Trophoblast cell (in vitro differentiated cells and primary cell): Measurements from ENCODE around the gene VPS25.

Source experiments
- DNase-seq, 2 donors: peaks; one replicate each; pipeline ENCODE4 v3.0.0-alpha.2; 2016
- H2AFZ ChIP-seq: 2 replicates; pipeline ENCODE4 v1.6.1; 2013; ENCODE audit warnings: low read length, moderate library complexity, mild to moderate bottlenecking; ENCODE audit not compliant: insufficient read depth, poor library complexity
- H2AK5ac ChIP-seq: 2 replicates; pipeline ENCODE4 v1.6.1; 2013; ENCODE audit warnings: mild to moderate bottlenecking, low read length
- H2BK120ac ChIP-seq: 2 replicates; pipeline ENCODE4 v1.6.1; 2013; ENCODE audit warnings: low read length, mild to moderate bottlenecking, moderate library complexity; ENCODE audit not compliant: insufficient read depth, poor library complexity
- H2BK12ac ChIP-seq: 2 replicates; pipeline ENCODE4 v1.6.1; 2013; ENCODE audit warnings: mild to moderate bottlenecking, low read length, moderate library complexity
- H2BK5ac ChIP-seq: 2 replicates; pipeline ENCODE4 v1.6.1; 2013; ENCODE audit warnings: low read length, low read depth, moderate library complexity, mild to moderate bottlenecking; ENCODE audit not compliant: poor library complexity
- H3K14ac ChIP-seq: 2 replicates; pipeline ENCODE4 v1.6.1; 2013; ENCODE audit warnings: mild to moderate bottlenecking, low read length
- H3K18ac ChIP-seq: 2 replicates; pipeline ENCODE4 v1.6.1; 2013; ENCODE audit warnings: mild to moderate bottlenecking, low read length
- H3K23ac ChIP-seq: 2 replicates; pipeline ENCODE4 v1.6.1; 2013; ENCODE audit warnings: low read length
- H3K27ac ChIP-seq: 2 replicates; pipeline ENCODE4 v1.5.1; 2013; ENCODE audit warnings: low read depth, mild to moderate bottlenecking, inconsistent platforms, low read length, moderate library complexity
- H3K27me3 ChIP-seq: 2 replicates; pipeline ENCODE4 v1.6.1; 2013; ENCODE audit warnings: inconsistent platforms, mild to moderate bottlenecking, low read length, moderate library complexity; ENCODE audit not compliant: insufficient read depth
- H3K36me3 ChIP-seq, 2 experiments: 1 replicate in 1 of 2; 2 replicates in 1 of 2; pipeline ENCODE4 v1.6.1; 2013; ENCODE audit warnings: low read length in 2 of 2, mild to moderate bottlenecking in 2 of 2, moderate library complexity in 1 of 2; ENCODE audit not compliant: insufficient read depth in 2 of 2, control insufficient read depth in 1 of 2
- H3K4ac ChIP-seq: 2 replicates; pipeline ENCODE4 v1.6.1; 2013; ENCODE audit warnings: low read depth, mild to moderate bottlenecking, low read length, moderate library complexity
- H3K4me1 ChIP-seq, 2 experiments: 1 replicate in 1 of 2; 2 replicates in 1 of 2; pipeline ENCODE4 v1.6.1; 2013; ENCODE audit warnings: low read length in 2 of 2, mild to moderate bottlenecking in 2 of 2, moderate library complexity in 1 of 2; ENCODE audit not compliant: insufficient read depth in 2 of 2, control insufficient read depth in 1 of 2
- H3K4me2 ChIP-seq: 2 replicates; pipeline ENCODE4 v1.6.1; 2013; ENCODE audit warnings: inconsistent platforms, mild to moderate bottlenecking, low read length, moderate library complexity
- H3K4me3 ChIP-seq: 2 replicates; pipeline ENCODE4 v1.5.1; 2013; ENCODE audit warnings: mild to moderate bottlenecking, low read depth, low read length, inconsistent platforms
- H3K79me1 ChIP-seq: one replicate; pipeline ENCODE4 v1.6.1; 2013; ENCODE audit warnings: low read length
- H3K79me2 ChIP-seq: 2 replicates; pipeline ENCODE4 v1.6.1; 2013; ENCODE audit warnings: low read length, mild to moderate bottlenecking; ENCODE audit not compliant: control insufficient read depth, insufficient read depth, poor library complexity
- H3K9ac ChIP-seq: 2 replicates; pipeline ENCODE4 v1.6.1; 2013; ENCODE audit warnings: mild to moderate bottlenecking, low read length
- H3K9me3 ChIP-seq: 2 replicates; pipeline ENCODE4 v1.6.1; 2013; ENCODE audit warnings: low read depth, mild to moderate bottlenecking, control low read depth, inconsistent platforms, low read length; ENCODE audit not compliant: insufficient read depth
- H4K12ac ChIP-seq: 2 replicates; pipeline ENCODE4 v1.6.1; 2013; ENCODE audit warnings: low read depth, mild to moderate bottlenecking, low read length, moderate library complexity
- H4K8ac ChIP-seq: 2 replicates; pipeline ENCODE4 v1.6.1; 2013; ENCODE audit warnings: low read depth, mild to moderate bottlenecking, low read length, moderate library complexity
- H4K91ac ChIP-seq: one replicate; pipeline ENCODE4 v1.6.1; 2013; ENCODE audit warnings: low read depth, mild to moderate bottlenecking, low read length, moderate library complexity
- WGBS: extraction: QIAGEN DNeasy Blood & Tissue Kit; methylation state at CpG from one replicate; pipeline ENCODE4 v1.1.7; 2013; ENCODE audit warnings: missing lambda C conversion rate; ENCODE audit not compliant: insufficient read length, insufficient coverage; ENCODE audit errors: extremely low coverage; 5-methylcytosine and 5-hydroxymethylcytosine counted together

Gene VPS25

DNA sequence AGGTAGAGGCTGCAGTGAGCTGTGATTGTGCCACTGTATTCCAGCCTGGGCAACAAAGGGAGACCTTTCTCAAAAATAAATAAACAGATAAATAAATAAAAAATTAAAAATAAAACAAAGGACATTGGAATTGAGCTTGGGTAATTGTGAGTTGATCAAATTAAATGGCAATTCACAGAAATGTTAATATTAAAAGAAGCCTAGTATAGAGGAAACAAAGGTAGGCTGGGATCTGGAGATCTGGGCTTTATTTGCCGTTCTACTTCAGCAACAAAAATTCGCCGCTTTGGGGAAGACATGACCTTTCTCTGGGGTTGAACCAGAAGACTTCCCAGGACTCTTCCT, 332 bp upstream of the VPS25 start:
- H3K27me3 ChIP-seq: no peaks in the 10 kb centered on the region
- peak overlapping the region; percentile 97 for H4K8ac ChIP-seq
- H3K4ac ChIP-seq: no peak overlapping the region
- H4K91ac ChIP-seq: no peak overlapping the region
- peaks cover 6% of the 10 kb centered on the region for H3K79me1 ChIP-seq
- H3K4me1 ChIP-seq: peaks cover 0 to 2% of the 10 kb centered on the region in 2 experiments
- H3K9me3 ChIP-seq: no peaks in the 10 kb centered on the region
- no peak overlapping the region for H3K14ac ChIP-seq
- peak overlapping the region; percentile 63 for H4K12ac ChIP-seq
- no peak overlapping the region for H2BK120ac ChIP-seq
- H3K4me3 ChIP-seq: no peak overlapping the region
- no peak for DNase-seq
- H3K18ac ChIP-seq: no peak overlapping the region
- no peak overlapping the region for H2BK5ac ChIP-seq
- WGBS: no CpG with 5 or more reads among the region's 3 CpGs
- H3K79me2 ChIP-seq: no peaks in the 10 kb centered on the region
- H2BK12ac ChIP-seq: no peak overlapping the region
- no peak overlapping the region for H3K27ac ChIP-seq
- no peak overlapping the region for H3K9ac ChIP-seq
- peak overlapping the region; percentile 79 for H2AFZ ChIP-seq
- peak overlapping the region; percentile 69 for H3K4me2 ChIP-seq
- H2AK5ac ChIP-seq: no peak overlapping the region
- H3K23ac ChIP-seq: no peak overlapping the region
- H3K36me3 ChIP-seq: peaks cover 7 to 16% of the 10 kb centered on the region in 2 experiments

DNA sequence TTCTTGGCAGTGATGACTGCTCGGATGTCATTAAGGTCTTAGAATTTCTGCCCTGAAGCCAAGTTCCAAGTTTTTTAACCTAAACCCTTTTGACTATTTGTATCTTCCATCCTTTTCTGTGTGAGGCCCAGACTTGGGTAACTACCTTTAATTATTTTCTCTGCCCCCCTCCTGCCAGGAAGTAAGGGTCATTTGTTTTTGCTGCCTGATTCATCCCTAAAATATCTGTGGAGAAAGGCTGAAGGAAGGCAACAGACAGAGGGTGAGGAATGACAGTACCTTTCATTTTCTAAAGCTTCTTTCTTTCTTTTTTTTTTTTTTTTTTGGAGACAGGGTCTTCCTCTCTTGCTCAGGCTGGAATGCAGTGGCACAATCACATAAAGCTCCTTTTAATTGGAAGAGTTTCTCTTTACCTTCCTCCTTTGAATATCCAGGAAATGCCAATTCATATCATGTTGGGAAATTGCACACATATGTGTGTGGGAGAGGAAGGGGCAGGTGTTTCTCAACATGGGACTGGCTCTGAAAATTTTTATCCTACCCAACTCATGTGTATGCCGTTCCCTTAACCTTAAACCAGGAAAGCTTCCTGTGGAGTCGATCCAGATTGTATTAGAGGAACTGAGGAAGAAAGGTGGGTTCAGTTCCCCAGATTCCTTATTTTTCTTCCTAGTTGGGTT, 957 bp downstream of the VPS25 start:
- no peaks in the 10 kb centered on the region for H3K9me3 ChIP-seq
- H3K27me3 ChIP-seq: no peaks in the 10 kb centered on the region
- H2BK12ac ChIP-seq: no peak overlapping the region
- H2AK5ac ChIP-seq: no peak overlapping the region
- H3K4me1 ChIP-seq: peaks cover 0 to 2% of the 10 kb centered on the region in 2 experiments
- H3K27ac ChIP-seq: peak overlapping the region; percentile 36
- H2BK5ac ChIP-seq: no peak overlapping the region
- H4K8ac ChIP-seq: peak overlapping the region; percentile 97
- H3K36me3 ChIP-seq: peaks cover 20 to 27% of the 10 kb centered on the region in 2 experiments
- H3K4me3 ChIP-seq: no peak overlapping the region
- no peak overlapping the region for H3K4ac ChIP-seq
- H4K91ac ChIP-seq: peak overlapping the region; percentile 80
- no peaks in the 10 kb centered on the region for H3K79me2 ChIP-seq
- H2AFZ ChIP-seq: peak overlapping the region; percentile 55
- peak in 1 of 2 donors; percentile 11 for DNase-seq
- peak overlapping the region; percentile 95 for H3K9ac ChIP-seq
- H3K14ac ChIP-seq: no peak overlapping the region
- H3K18ac ChIP-seq: no peak overlapping the region
- WGBS: no CpG with 5 or more reads among the region's 3 CpGs
- H2BK120ac ChIP-seq: no peak overlapping the region
- peak overlapping the region; percentile 78 for H4K12ac ChIP-seq
- H3K4me2 ChIP-seq: peak overlapping the region; percentile 69
- no peak overlapping the region for H3K23ac ChIP-seq
- H3K79me1 ChIP-seq: peaks cover 6% of the 10 kb centered on the region

DNA sequence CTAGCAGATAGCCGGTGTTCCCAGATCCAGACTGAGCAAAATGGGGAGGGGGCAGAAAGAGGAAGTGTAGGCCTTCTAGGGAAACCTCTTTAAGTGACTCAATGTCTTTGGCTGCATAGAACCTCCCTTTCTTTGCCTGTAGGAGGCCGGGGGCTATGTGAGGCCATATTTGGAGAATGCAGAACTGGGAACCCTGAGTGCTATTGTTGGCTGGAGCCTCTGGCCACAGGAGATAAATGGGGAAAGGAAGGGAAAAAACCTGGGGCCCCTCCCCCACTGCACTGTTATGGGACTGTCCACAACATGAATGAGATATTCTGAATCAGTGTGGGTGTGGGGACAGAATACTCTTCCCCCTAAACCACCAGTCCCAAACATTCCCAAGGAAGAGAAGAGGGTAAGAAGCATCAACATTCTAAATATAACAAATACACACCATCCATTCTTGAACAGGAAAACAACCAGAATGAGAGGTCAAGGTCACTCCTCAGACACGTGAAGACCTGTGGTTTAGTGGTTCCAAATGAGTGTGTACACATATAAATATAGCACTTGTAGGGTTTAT, 2.4 kb downstream of the VPS25 start:
- Histone ChIP-seq H4K91ac (no peak overlapping the region), H3K79me2 (peaks cover 2% of the 10 kb centered on the region), H3K23ac (no peak overlapping the region), H3K18ac (no peak overlapping the region), H4K12ac (no peak overlapping the region), H2BK120ac (no peak overlapping the region), H3K4ac (no peak overlapping the region), H3K27ac (no peak overlapping the region), H3K36me3 (peaks cover 22 to 29% of the 10 kb centered on the region in 2 experiments), H4K8ac (no peak overlapping the region), H3K4me2 (no peak overlapping the region), H2AK5ac (no peak overlapping the region), H2BK5ac (no peak overlapping the region), H3K9me3 (no peaks in the 10 kb centered on the region), H3K4me1 (peaks cover 6 to 8% of the 10 kb centered on the region in 2 experiments), H2AFZ (no peak overlapping the region), H3K79me1 (peaks cover 6% of the 10 kb centered on the region), H3K4me3 (no peak overlapping the region), H3K14ac (no peak overlapping the region), H3K9ac (no peak overlapping the region), H2BK12ac (no peak overlapping the region), H3K27me3 (no peaks in the 10 kb centered on the region)
- no CpG with 5 or more reads among the region's 3 CpGs for WGBS
- no peak for DNase-seq

DNA sequence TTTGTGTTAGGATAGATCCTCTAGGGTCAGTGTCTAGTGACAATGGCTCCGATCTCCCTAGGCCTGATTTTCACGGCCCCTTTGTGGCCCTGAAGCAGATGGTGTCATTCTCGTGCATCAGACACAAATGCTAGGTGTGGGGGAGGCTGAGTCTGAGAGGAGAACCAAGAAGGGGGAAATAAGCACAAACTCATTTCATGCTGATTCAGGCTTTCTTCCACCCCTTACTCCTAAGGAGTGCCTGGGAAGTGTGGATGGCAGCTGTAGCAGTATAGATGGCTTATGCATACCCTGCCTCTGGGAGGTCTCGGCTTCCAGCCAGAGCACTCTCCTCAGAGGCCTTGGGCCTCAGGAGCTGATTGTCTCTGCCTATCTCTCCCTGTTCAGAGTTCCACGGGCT, 5.3 kb downstream of the VPS25 start:
- Histone ChIP-seq H3K36me3 (peaks cover 22 to 29% of the 10 kb centered on the region in 2 experiments), H3K23ac (no peak overlapping the region), H2BK5ac (no peak overlapping the region), H3K79me2 (peaks cover 4% of the 10 kb centered on the region), H3K14ac (no peak overlapping the region), H2AK5ac (no peak overlapping the region), H3K4me3 (no peak overlapping the region), H3K4me1 (peaks cover 21 to 24% of the 10 kb centered on the region in 2 experiments), H4K91ac (no peak overlapping the region), H3K4me2 (no peak overlapping the region), H4K12ac (no peak overlapping the region), H3K27me3 (peaks cover 9% of the 10 kb centered on the region), H2AFZ (no peak overlapping the region), H3K27ac (no peak overlapping the region), H4K8ac (no peak overlapping the region), H3K18ac (no peak overlapping the region), H3K79me1 (peaks cover 3% of the 10 kb centered on the region), H3K4ac (no peak overlapping the region), H3K9me3 (no peaks in the 10 kb centered on the region), H2BK12ac (no peak overlapping the region), H3K9ac (no peak overlapping the region), H2BK120ac (no peak overlapping the region)
- DNase-seq: no peak
- no CpG with 5 or more reads among the region's 5 CpGs for WGBS
